GM19467 (cell line): ENCODE data around the gene LURAP1L.

Experiments
- ATAC-seq: cut with Tn5 transposase; IDR thresholded peaks from one replicate; pipeline ENCODE4 v1.9.1; 2021; ENCODE audit warnings: mild to moderate bottlenecking, moderate library complexity; ENCODE audit not compliant: unreplicated experiment

The LURAP1L gene

GRCh38 chr9:12776513-12777055 is 1.8 kb downstream of the LURAP1L start:
- no peak for ATAC-seq

- ATAC-seq = no peak
These were observed 2.6 kb downstream of the LURAP1L start for GRCh38 chr9:12777121-12778022.

DNA sequence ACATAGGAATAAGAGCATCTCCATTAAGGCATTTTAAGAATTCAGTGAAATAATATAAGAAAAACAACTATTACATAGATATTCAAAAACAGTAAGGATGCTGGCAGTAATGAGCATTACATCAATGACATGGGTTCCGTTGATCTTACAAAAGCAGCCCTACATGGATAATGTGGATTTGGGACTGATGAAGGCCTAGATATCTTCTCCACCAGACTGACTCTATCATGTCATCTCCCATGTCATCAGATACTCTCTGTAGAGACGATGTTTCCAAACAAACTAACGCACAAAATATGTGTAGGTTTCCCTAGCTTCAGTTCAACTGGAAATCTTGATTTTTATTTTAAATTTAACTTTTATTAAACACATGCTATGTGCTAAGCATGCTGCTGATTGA is 3.6 kb downstream of the LURAP1L start:
- no peak for ATAC-seq

DNA sequence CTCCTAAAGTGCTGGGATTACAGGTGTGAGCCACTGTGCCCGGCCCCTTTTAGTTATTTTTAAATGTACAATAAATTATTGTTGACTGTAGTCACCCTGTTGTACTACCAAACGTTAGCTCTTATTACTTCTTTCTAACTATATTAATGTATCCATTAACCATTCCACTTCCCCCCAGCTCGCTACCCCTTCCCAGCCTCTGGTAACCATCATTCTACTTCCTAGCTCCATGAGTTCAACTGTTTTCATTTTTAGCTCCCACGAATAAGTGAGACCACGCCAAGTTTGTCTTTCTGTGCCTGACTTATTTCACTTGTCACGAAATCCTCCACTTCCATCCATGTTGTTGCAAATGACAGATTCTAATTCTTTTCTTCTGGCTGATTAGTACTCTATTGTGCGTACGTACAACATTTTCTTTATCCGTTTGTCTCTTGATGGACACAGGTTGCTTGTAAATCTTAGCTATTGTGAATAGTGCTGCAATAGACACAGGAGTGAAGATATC is 6.5 kb downstream of the LURAP1L start:
- ATAC-seq = no peak

DNA sequence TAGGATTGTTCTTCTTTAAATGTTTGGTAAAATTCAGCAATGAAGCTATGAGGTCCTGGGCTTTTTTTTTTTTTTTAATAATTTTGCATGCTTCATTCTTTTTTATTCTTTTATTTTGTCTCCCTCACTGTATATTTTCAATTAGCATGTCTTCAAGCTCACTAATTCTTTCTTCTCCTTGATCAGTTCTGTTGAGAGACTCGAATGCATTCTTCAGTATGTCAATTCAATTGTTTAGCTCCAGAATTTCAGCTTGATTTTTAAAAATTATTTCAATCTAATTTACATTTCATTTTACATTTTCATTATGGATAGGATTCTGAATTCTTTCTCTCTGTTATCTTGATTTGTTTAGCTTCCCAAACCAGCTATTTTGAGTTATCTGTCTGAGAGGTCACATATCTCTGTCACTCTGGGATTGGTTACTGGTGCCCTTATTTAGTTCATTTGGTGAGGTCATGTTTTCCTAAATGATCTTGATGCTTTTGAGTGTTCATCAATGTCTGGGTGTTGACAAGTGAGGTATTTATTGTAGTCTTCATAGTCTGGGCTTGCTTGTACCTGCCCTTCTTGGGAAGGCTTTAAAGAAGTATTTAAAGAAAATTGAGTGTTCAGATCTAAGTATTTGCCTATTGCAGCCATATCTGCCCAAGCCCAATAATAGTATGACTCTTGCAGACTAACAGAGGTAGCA is 9.1 kb downstream of the LURAP1L start:
- no peak for ATAC-seq

DNA sequence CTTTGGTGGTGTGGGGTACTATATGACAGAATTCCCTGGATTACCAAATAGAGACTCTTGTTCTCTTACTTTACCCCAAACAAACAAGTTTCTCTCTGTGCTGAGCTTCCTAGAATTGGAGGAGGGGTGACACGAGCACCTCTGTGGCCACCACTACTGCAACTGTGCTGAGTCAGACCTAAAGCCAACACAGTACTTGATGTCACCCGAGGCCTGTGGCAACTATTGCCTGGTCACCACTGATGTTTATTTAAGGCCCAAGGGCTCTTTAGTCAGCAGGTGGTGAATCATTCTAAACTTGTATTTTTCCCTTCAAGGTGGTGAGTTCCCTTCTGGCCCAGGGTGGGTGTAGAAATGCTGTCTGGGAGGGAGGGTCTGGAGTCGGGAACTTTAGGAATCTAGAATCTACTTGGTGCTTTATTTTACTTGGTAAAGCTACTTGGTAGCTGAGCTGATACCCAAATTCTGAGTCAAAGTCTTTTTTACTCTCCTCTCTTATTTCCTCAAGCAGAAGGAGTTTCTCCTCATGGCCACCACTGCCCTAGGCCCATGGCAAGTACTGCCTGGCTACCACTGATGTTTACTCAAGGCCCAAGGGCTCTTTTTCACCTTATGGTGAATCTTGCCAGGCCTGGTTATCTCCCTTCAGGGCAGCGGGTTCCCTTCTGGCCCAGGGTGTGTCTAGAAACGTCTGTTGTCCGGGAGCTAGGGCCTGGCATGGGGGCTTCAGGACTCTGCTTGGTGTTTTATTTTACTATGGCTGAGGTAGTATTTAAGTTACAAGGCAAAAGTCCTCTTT is 9.8 kb downstream of the LURAP1L start:
- no peak for ATAC-seq

GRCh38 chr9:12785260-12785770 is 10.5 kb downstream of the LURAP1L start:
- ATAC-seq = no peak

- no peak for ATAC-seq
These were observed 11.1 kb downstream of the LURAP1L start for GRCh38 chr9:12785941-12786340.

GRCh38 chr9:12790001-12790400 is 15.2 kb downstream of the LURAP1L start:
- ATAC-seq = no peak

DNA sequence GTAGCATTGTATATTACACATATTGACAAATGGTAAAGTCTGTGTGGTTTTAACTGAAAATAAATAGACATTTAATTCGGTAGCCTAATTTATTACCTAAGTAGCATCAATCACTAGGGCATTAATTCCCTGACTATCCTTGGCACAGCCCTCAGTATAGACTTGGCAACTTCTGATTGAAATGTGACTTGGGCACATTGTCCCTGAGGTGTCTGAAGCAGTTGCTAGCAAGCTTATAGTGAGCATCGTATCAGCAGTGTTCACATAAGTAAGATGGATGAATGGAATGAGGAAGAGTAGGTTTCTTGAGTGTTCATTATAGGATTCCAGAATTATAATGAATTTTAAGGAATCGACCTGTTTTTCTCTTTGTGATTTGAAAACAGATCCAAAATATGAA is 16.1 kb downstream of the LURAP1L start:
- ATAC-seq = no peak

- ATAC-seq = no peak
These were observed 19.4 kb downstream of the LURAP1L start for GRCh38 chr9:12794101-12794799.

DNA sequence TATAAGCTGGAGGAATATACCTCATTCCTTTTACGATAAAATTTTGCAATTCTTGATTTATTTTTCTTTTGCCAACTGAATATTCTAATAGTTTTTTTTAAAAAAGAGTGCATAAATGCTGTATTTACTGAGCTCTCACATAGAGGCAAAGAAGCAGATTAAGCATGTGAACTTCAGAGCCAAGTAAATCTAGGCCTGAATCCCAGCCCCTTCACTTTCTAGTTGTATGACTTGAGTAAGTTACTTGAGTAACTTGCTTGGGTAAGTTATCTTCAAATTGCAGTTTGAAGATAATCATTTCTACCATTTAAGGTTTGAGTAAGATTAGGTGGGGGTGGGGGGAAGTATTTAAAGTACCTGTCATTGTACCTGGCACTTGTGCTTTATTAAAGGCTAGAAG is 21.8 kb downstream of the LURAP1L start:
- ATAC-seq = no peak

GRCh38 chr9:12797037-12797436 is 22.2 kb downstream of the LURAP1L start:
- ATAC-seq = no peak

- ATAC-seq = no peak
These were observed 23.4 kb downstream of the LURAP1L start for GRCh38 chr9:12798066-12798770.

DNA sequence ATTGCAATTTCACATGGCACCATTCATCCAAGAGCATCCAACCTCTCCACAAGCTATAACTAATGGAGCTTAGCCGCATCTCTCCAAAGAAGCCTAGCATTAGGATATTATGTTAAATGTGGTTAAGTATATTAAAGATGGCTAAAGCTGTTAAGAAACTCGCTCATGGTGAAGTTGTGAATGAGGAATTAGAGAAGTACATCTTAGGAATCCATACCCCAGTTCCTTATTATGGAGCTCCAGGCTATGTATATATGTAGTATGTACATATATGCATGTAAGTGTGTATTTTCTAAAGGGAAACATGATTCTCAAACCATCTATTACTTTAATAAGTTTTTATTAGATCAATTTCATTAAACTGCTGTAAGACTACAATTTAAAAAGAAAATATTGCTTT is 26.4 kb downstream of the LURAP1L start:
- no peak for ATAC-seq

GRCh38 chr9:12801663-12802062 is 26.8 kb downstream of the LURAP1L start:
- no peak for ATAC-seq

GRCh38 chr9:12802093-12802492 is 27.3 kb downstream of the LURAP1L start:
- no peak for ATAC-seq

DNA sequence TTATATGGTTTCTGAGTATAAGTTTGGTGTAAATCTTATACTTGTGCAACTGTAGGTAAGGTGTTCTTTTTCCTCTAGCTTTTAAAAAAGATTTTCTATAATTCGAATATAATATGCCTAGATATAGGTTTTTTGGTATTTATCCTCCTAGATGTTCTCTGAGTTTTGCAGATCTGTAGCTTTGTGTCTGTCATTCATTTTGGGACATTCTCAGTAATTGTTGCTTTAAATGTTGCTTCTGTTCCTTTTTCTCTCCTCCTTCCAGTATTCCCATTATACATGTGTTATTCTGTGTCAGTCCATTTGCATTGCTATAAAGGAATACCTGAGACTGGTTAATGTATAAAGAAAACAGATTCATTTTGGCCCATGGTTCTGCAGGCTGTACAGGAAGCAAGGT is 33.7 kb downstream of the LURAP1L start:
- no peak for ATAC-seq

DNA sequence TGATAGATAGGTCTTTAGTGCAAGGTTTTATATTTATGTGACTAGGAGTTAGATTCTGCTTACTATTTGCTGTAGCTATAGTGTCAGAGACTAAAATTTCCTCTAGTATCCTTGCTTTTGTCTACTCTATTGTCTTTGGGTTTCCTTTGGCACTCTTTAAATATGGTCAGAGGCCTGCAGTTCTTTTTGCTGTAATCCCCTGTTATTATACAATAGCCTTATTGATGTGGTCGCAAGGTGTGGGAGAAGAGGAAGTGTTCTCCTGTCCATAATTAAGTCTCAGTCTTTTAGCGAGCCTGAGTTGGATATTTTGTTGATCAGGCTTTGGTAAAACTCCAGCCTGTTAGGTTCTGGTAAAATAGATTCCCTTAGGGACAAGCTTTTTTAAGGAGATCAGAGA is 34.9 kb downstream of the LURAP1L start:
- ATAC-seq = no peak

DNA sequence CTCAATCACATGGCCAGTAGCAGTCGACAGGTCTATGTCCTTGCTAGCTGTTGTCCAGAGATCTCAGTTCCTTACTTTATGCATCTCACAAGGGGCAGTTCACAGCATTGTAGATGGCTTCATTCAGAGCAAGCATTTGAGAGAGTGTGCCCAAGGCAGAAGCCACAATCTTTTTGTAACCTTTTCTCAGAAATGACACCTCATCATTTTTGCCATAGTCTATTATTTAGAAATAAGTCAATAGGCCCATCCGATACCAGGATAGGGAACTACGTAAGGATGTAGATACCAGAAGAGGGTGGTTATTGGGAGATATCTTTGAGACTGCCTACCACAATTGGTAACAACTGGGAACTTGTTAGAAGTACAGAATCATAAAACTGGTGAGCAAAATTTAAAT is 37.1 kb downstream of the LURAP1L start:
- no peak for ATAC-seq
